Esophagus muscularis mucosa (tissue), 4 donors: ENCODE results near the gene TNK2. TPM values are rescaled to one million over a fixed set of nuclear protein-coding genes. Genes with fewer than 3 reads are reported as not detected.

Source experiments
- DNase-seq: peaks from one replicate; pipeline ENCODE4 v3.0.0-alpha.2; 2017; ENCODE audit errors: extremely low spot score
- H3K27ac ChIP-seq, 4 donors: fragments of 200-600 bp; sonication (generic); replicated peaks in 1 of 4; 1 replicate in 3 of 4; 2 replicates in 1 of 4; pipeline ENCODE4 v1.5.1; 2016 to 2019; ENCODE audit warnings: mild to moderate bottlenecking in 1 of 4
- H3K27me3 ChIP-seq, 4 donors: fragments of 200-600 bp; sonication (generic); one replicate each; pipeline versions ENCODE4 v1.5.1 to v1.6.0; 2016 to 2019
- H3K36me3 ChIP-seq, 4 donors: fragments of 200-600 bp; sonication (generic); one replicate each; pipeline ENCODE4 v1.5.1; 2016 to 2019
- H3K4me1 ChIP-seq, 4 donors: fragments of 200-600 bp; sonication (generic); one replicate each; pipeline ENCODE4 v1.5.1; 2016 to 2019
- H3K4me3 ChIP-seq, 4 donors: fragments of 200-600 bp; sonication (generic); 1 replicate in 2 of 4; 2 replicates in 2 of 4; pipeline ENCODE4 v1.5.1; 2016 to 2019; ENCODE audit warnings: mild to moderate bottlenecking in 4 of 4, moderate library complexity in 1 of 4
- H3K9me3 ChIP-seq, 4 donors: fragments of 200-600 bp; sonication (generic); 1 replicate in 3 of 4; 2 replicates in 1 of 4; pipeline ENCODE4 v1.5.1; 2016 to 2019
- CTCF ChIP-seq, 3 experiments: fragments of 200-600 bp in 2 of 3; fragments of 450-650 bp in 1 of 3; sonication (generic) in 2 of 3; IDR thresholded peaks; one replicate each; pipeline ENCODE4 v1.5.1; 2017 to 2019; ENCODE audit warnings: antibody characterized with exemption in 3 of 3, mild to moderate bottlenecking in 2 of 3, moderate library complexity in 1 of 3
- EP300 ChIP-seq: sonication (generic); formaldehyde crosslinking; IDR thresholded peaks from one replicate; pipeline ENCODE4 v1.6.1; 2017; ENCODE audit warnings: antibody characterized with exemption
- POLR2A ChIP-seq: fragments of 450-650 bp; IDR thresholded peaks from one replicate; pipeline ENCODE4 v1.6.1; 2017; ENCODE audit warnings: antibody characterized with exemption, moderate library complexity, mild to moderate bottlenecking, low read depth
- POLR2AphosphoS5 ChIP-seq, 2 donors: sonication (generic); formaldehyde crosslinking; IDR thresholded peaks; one replicate each; pipeline ENCODE4 v1.6.1; 2017; ENCODE audit warnings: antibody characterized with exemption in 2 of 2
- WGBS: methylation state at CpG from one replicate; pipeline ENCODE4 v1.1.5; 2018; 5-methylcytosine and 5-hydroxymethylcytosine counted together
- intact Hi-C: fragments of 100-400 bp; cut with DNase I; formaldehyde crosslinking; loops from one replicate; pipeline ENCODE4 v1.15.1; 2023
- total RNA-seq, 4 donors: library from RNA; depleted of rRNA; stranded (reverse); fragments of >200 nt; gene quantifications; one replicate each; pipeline versions ENCODE4 v1.1.0 to v1.2.1, GENCODE V29; 2016

The TNK2 gene
- total RNA-seq, 4 donors from 2014 or later, result 16.4 to 42.3 (median 28.3) TPM

- Histone ChIP-seq H3K4me3 (no peak overlapping the region), H3K36me3 (peaks cover 8 to 40% (median 23%) of the 10 kb centered on the region in 4 donors), H3K27ac (no peak overlapping the region), H3K9me3 (no peaks in the 10 kb centered on the region), H3K4me1 (peaks cover 51 to 61% (median 59%) of the 10 kb centered on the region in 4 donors), H3K27me3 (no peaks in the 10 kb centered on the region)
- WGBS, result 83% methylated on average over 6 of the region's 18 CpGs
- no peak for TF ChIP-seq EP300
- no peak for TF ChIP-seq CTCF (IDR thresholded peaks at IDR 0.05)
- TF ChIP-seq POLR2A, result no peak
- TF ChIP-seq POLR2AphosphoS5 (IDR thresholded peaks at IDR 0.05), result no peak
- intact Hi-C loops, result no loop called here
- DNase-seq, result no peak
These were observed 20.0 kb downstream of the TNK2 start for GRCh38 chr3:195888311-195888761.

- Histone ChIP-seq H3K27me3 (no peaks in the 10 kb centered on the region), H3K4me3 (no peak overlapping the region), H3K4me1 (peaks cover 45 to 55% (median 52%) of the 10 kb centered on the region in 4 donors), H3K36me3 (peaks cover 15 to 46% (median 30%) of the 10 kb centered on the region in 4 donors), H3K9me3 (no peaks in the 10 kb centered on the region), H3K27ac (no peak overlapping the region)
- WGBS, result 97% methylated on average over 36 of the region's 36 CpGs
- no peak for DNase-seq
- TF ChIP-seq POLR2AphosphoS5 (IDR thresholded peaks at IDR 0.05), result peak in 1 of 2 donors; percentile 20
- no peak for TF ChIP-seq CTCF (IDR thresholded peaks at IDR 0.05)
- intact Hi-C loops, result no loop called here
These were observed 20.7 kb downstream of the TNK2 start for GRCh38 chr3:195887670-195888069.

- Histone ChIP-seq H3K27me3 (no peaks in the 10 kb centered on the region), H3K4me3 (no peak overlapping the region), H3K36me3 (peaks cover 21 to 58% (median 42%) of the 10 kb centered on the region in 4 donors), H3K9me3 (no peaks in the 10 kb centered on the region), H3K27ac (peak overlapping the region; percentile 38 to 61 (median 49)), H3K4me1 (peaks cover 33 to 43% (median 40%) of the 10 kb centered on the region in 4 donors)
- intact Hi-C loops, result no loop called here
- TF ChIP-seq POLR2A (no peak), POLR2AphosphoS5 (IDR thresholded peaks at IDR 0.05) (peak; percentile 20 to 40), CTCF (IDR thresholded peaks at IDR 0.05) (no peak), EP300 (no peak)
- no peak for DNase-seq
- 80% methylated on average over 26 of the region's 34 CpGs for WGBS
These were observed 21.9 kb downstream of the TNK2 start for GRCh38 chr3:195886181-195887141.

GRCh38 chr3:195885036-195885891, 23.1 kb downstream of the TNK2 start:
- DNase-seq, result no peak
- peaks cover 27 to 32% (median 30%) of the 10 kb centered on the region in 4 donors for H3K4me1 ChIP-seq
- no peak overlapping the region for H3K4me3 ChIP-seq
- H3K9me3 ChIP-seq, result no peaks in the 10 kb centered on the region
- WGBS, result 76% methylated on average over 15 of the region's 25 CpGs
- H3K27me3 ChIP-seq, result no peaks in the 10 kb centered on the region
- intact Hi-C loops, result no loop called here
- peaks cover 21 to 60% (median 42%) of the 10 kb centered on the region in 4 donors for H3K36me3 ChIP-seq
- peak overlapping the region; percentile 21 to 57 (median 49) for H3K27ac ChIP-seq
- no peak for TF ChIP-seq POLR2AphosphoS5 (IDR thresholded peaks at IDR 0.05)

- H3K27me3 ChIP-seq, result no peaks in the 10 kb centered on the region
- H3K4me3 ChIP-seq, result no peak overlapping the region
- no peaks in the 10 kb centered on the region for H3K9me3 ChIP-seq
- no peak for TF ChIP-seq POLR2A
- TF ChIP-seq EP300, result no peak
- no peak for TF ChIP-seq CTCF (IDR thresholded peaks at IDR 0.05)
- no peak for TF ChIP-seq POLR2AphosphoS5 (IDR thresholded peaks at IDR 0.05)
- no peak overlapping the region for H3K27ac ChIP-seq
- WGBS, result 95% methylated on average over 7 of the region's 14 CpGs
- H3K36me3 ChIP-seq, result peaks cover 23 to 66% (median 47%) of the 10 kb centered on the region in 4 donors
- peaks cover 21 to 27% (median 24%) of the 10 kb centered on the region in 4 donors for H3K4me1 ChIP-seq
- intact Hi-C loops, result no loop called here
- no peak for DNase-seq
These were observed 23.7 kb downstream of the TNK2 start for GRCh38 chr3:195884691-195885035.
